Body of pancreas (tissue), 4 donors: Measurements from ENCODE around the gene AK2. TPM values are rescaled to one million over a fixed set of nuclear protein-coding genes. Genes with fewer than 3 reads are reported as not detected.

ENCODE experiments used
- ATAC-seq: fragments of 150-250 bp; one replicate; pipeline ENCODE4 v1.9.1; 2016
- DNase-seq, 4 donors: peaks; one replicate each; pipeline ENCODE4 v3.0.0-alpha.2; 2019
- H3K27ac ChIP-seq, 4 donors: fragments of 200-600 bp; sonication (generic); 1 replicate in 3 of 4; 2 replicates in 1 of 4; pipeline versions ENCODE4 v1.5.1 to v1.6.1; 2016 to 2019; ENCODE audit warnings: mild to moderate bottlenecking in 1 of 4, mixed read lengths in 1 of 4, moderate library complexity in 1 of 4
- H3K27me3 ChIP-seq, 2 donors: fragments of 200-600 bp; sonication (generic); one replicate each; pipeline ENCODE4 v1.6.0; 2016; ENCODE audit warnings: mild to moderate bottlenecking in 1 of 2
- H3K36me3 ChIP-seq, 2 donors: fragments of 200-600 bp; sonication (generic); replicated peaks in 1 of 2; 2 replicates each; pipeline ENCODE4 v1.5.1; 2016; ENCODE audit warnings: low read depth in 2 of 2; ENCODE audit not compliant: insufficient read depth in 1 of 2
- H3K4me1 ChIP-seq: fragments of 200-600 bp; sonication (generic); one replicate; pipeline ENCODE4 v1.6.0; 2016
- H3K4me3 ChIP-seq, 2 donors: fragments of 200-600 bp; sonication (generic); 1 replicate in 1 of 2; 2 replicates in 1 of 2; pipeline ENCODE4 v1.5.1; 2016 to 2019
- H3K9me3 ChIP-seq, 3 donors: fragments of 200-600 bp; sonication (generic); 1 replicate in 2 of 3; 2 replicates in 1 of 3; pipeline ENCODE4 v1.5.1; 2016
- POLR2A ChIP-seq, 3 donors: fragments of 450-650 bp; IDR thresholded peaks; one replicate each; pipeline ENCODE4 v1.6.1; 2016; ENCODE audit warnings: antibody characterized with exemption in 3 of 3, mild to moderate bottlenecking in 2 of 3
- WGBS, 2 donors: methylation state at CpG; one replicate each; pipeline ENCODE4 v1.1.5; 2017; 5-methylcytosine and 5-hydroxymethylcytosine counted together
- intact Hi-C: fragments of 100-400 bp; cut with DNase I; formaldehyde crosslinking; loops from one replicate; pipeline ENCODE4 v1.15.1; 2023
- total RNA-seq, 2 donors: library from RNA; depleted of rRNA; stranded (reverse); fragments of >200 nt; gene quantifications; one replicate each; pipeline ENCODE4 v1.1.0, GENCODE V29; 2016
- TF ChIP-seq, protein P1 (sequence below), 7 experiments: fragments of 450-650 bp in 4 of 7; fragments of 200-600 bp in 3 of 7; sonication (generic) in 3 of 7; IDR thresholded peaks; one replicate each; pipeline ENCODE4 v1.5.1; 2016 to 2019; ENCODE audit warnings: antibody characterized with exemption in 7 of 7

AK2 gene
- total RNA-seq, 2 donors from 2014 or later, result 76.8 to 533 TPM

DNA sequence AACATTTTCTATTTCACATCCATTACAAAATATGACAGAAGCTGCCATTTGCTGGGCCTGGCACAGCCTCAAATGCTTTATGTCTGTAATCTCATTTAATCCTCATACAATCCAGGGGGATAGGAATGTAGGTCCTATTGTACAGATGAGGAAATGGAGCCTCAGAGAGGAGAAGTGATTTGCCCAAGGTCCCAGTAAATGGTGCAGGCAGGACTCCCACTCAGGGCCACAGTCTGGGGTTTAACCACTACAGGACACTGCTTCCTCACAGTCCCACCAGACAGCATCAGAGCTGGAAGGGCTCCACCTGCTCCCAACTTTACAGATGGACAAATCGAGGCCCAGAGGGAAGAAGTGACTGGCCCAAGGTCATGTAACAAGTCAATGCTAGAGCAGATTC lies 51.5 kb downstream of the AK2 start:
- H3K36me3 ChIP-seq, result no peaks in the 10 kb centered on the region
- 73 to 100% methylated on average over 1 of the region's 1 CpG for WGBS, 2 donors
- ATAC-seq, result no peak
- H3K9me3 ChIP-seq, result no peaks in the 10 kb centered on the region
- no peak for TF ChIP-seq POLR2A (IDR thresholded peaks at IDR 0.05)
- TF ChIP-seq, protein P1, sequence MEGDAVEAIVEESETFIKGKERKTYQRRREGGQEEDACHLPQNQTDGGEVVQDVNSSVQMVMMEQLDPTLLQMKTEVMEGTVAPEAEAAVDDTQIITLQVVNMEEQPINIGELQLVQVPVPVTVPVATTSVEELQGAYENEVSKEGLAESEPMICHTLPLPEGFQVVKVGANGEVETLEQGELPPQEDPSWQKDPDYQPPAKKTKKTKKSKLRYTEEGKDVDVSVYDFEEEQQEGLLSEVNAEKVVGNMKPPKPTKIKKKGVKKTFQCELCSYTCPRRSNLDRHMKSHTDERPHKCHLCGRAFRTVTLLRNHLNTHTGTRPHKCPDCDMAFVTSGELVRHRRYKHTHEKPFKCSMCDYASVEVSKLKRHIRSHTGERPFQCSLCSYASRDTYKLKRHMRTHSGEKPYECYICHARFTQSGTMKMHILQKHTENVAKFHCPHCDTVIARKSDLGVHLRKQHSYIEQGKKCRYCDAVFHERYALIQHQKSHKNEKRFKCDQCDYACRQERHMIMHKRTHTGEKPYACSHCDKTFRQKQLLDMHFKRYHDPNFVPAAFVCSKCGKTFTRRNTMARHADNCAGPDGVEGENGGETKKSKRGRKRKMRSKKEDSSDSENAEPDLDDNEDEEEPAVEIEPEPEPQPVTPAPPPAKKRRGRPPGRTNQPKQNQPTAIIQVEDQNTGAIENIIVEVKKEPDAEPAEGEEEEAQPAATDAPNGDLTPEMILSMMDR (IDR thresholded peaks at IDR 0.05), result no peak
- DNase-seq, result no peak
- H3K27ac ChIP-seq, result no peak overlapping the region
- intact Hi-C loops, result no loop called here
- peaks cover 10% of the 10 kb centered on the region for H3K4me1 ChIP-seq
- no peaks in the 10 kb centered on the region for H3K27me3 ChIP-seq
- H3K4me3 ChIP-seq, result no peak overlapping the region

GRCh38 chr1:32984455-32985171 lies 52.1 kb downstream of the AK2 start:
- DNase-seq (peak in 1 of 4 donors; percentile 27), ATAC-seq (no peak)
- intact Hi-C loops, result no loop called here
- Histone ChIP-seq H3K36me3 (no peaks in the 10 kb centered on the region), H3K27ac (no peak overlapping the region), H3K9me3 (no peaks in the 10 kb centered on the region), H3K4me1 (peaks cover 10% of the 10 kb centered on the region), H3K4me3 (no peak overlapping the region), H3K27me3 (no peaks in the 10 kb centered on the region)
- WGBS, 2 donors, result 94% methylated on average over 1 of the region's 1 CpG; no CpG with 5 or more reads in 1 of the 2 donors
- TF ChIP-seq, protein P1 (IDR thresholded peaks at IDR 0.05), result no peak
- no peak for TF ChIP-seq POLR2A (IDR thresholded peaks at IDR 0.05)

DNA sequence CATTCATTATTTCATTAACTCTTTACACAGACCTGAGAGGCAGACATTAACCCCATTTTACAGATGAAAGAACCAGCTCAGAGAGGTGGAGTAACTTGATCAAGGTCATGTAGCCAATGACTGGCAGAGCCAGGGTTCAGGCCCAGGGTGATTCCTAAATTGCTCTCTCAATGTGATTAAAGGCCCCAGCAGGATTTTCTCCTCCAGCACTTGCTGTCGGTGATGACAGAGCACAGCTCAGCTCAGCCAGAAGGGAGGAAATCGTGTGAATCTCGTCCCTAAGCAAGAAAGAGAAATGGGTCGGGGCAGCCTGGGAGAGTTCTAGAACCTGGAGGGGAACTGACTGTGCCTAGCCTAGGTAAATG lies 52.6 kb downstream of the AK2 start:
- no peak for ATAC-seq
- Histone ChIP-seq H3K9me3 (no peaks in the 10 kb centered on the region), H3K27ac (no peak overlapping the region), H3K4me3 (no peak overlapping the region), H3K27me3 (no peaks in the 10 kb centered on the region), H3K4me1 (peaks cover 6% of the 10 kb centered on the region), H3K36me3 (no peaks in the 10 kb centered on the region)
- 68 to 81% methylated on average over 4 of the region's 4 CpGs for WGBS, 2 donors
- DNase-seq, result no peak
- TF ChIP-seq, protein P1 (IDR thresholded peaks at IDR 0.05), result no peak
- no peak for TF ChIP-seq POLR2A (IDR thresholded peaks at IDR 0.05)
- intact Hi-C loops, result no loop called here

DNA sequence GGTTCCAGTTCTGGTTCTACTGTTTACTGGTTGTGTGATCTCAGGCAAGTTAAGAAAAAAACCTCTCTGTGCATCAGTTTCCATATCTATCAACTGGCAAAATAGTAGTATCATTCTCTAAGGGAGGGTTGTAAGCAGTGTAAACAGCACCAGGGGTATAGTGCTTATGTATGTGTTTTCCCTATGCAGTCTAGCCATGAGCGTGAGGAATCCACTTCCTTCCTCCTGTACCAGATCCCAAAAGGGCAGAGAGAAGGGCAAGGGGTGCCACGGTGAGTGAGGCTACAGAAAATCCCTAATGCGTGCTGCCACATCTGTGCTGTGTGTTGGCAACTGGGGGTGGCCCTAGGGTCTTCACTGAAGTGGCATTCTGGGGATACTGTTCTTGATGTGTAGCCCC lies 53.7 kb downstream of the AK2 start:
- H3K4me1 ChIP-seq, result peaks cover 4% of the 10 kb centered on the region
- TF ChIP-seq, protein P1 (IDR thresholded peaks at IDR 0.05), result no peak
- TF ChIP-seq POLR2A (IDR thresholded peaks at IDR 0.05), result no peak
- no peaks in the 10 kb centered on the region for H3K9me3 ChIP-seq
- intact Hi-C loops, result no loop called here
- H3K27me3 ChIP-seq, result no peaks in the 10 kb centered on the region
- no peaks in the 10 kb centered on the region for H3K36me3 ChIP-seq
- no peak overlapping the region for H3K27ac ChIP-seq
- DNase-seq (no peak), ATAC-seq (no peak)
- H3K4me3 ChIP-seq, result no peak overlapping the region
- 64 to 67% methylated on average over 3 of the region's 3 CpGs for WGBS, 2 donors
